Heart right ventricle (tissue), 16 donors: ENCODE measurements around the gene TMEM31. TPM values are rescaled to one million over a fixed set of nuclear protein-coding genes. Genes with fewer than 3 reads are reported as not detected.

Experiments used
- ATAC-seq, 8 donors: fragments of 200-7000 bp; cut with Tn5 transposase; one replicate each; pipeline ENCODE4 v1.9.1; 2020; ENCODE audit warnings: mild to moderate bottlenecking in 8 of 8, moderate library complexity in 8 of 8, moderate number of reproducible peaks in 1 of 8
- DNase-seq, 2 donors: peaks; one replicate each; pipeline ENCODE4 v3.0.0-alpha.2; 2020
- H3K27ac ChIP-seq, 10 donors: fragments of 200-600 bp; sonication (generic) in 2 of 10; one replicate each; pipeline versions ENCODE4 v1.5.0 to v1.8.0; 2020 to 2022; ENCODE audit warnings: mild to moderate bottlenecking in 3 of 10
- H3K27me3 ChIP-seq, 7 donors: fragments of 200-600 bp; one replicate each; pipeline ENCODE4 v1.8.0; 2021 to 2022; ENCODE audit warnings: mild to moderate bottlenecking in 2 of 7
- H3K36me3 ChIP-seq, 9 donors: fragments of 200-600 bp; sonication (generic) in 1 of 9; one replicate each; pipeline versions ENCODE4 v1.5.0 to v1.8.0; 2020 to 2022; ENCODE audit warnings: mild to moderate bottlenecking in 2 of 9
- H3K4me1 ChIP-seq, 9 donors: fragments of 200-600 bp; sonication (generic) in 1 of 9; one replicate each; pipeline versions ENCODE4 v1.5.0 to v1.8.0; 2020 to 2022; ENCODE audit warnings: mild to moderate bottlenecking in 4 of 9
- H3K4me3 ChIP-seq, 10 donors: fragments of 200-600 bp; sonication (generic) in 2 of 10; one replicate each; pipeline versions ENCODE4 v1.5.0 to v1.8.0; 2020 to 2022; ENCODE audit warnings: mild to moderate bottlenecking in 7 of 10, moderate library complexity in 2 of 10
- H3K9me3 ChIP-seq, 11 donors: fragments of 200-600 bp in 10 of 11; sonication (generic) in 2 of 11; one replicate each; pipeline versions ENCODE4 v1.5.0 to v1.8.0; 2013 to 2022; ENCODE audit warnings: mild to moderate bottlenecking in 2 of 11, control low read depth in 1 of 11, moderate library complexity in 1 of 11
- WGBS, 2 donors: extraction: QIAGEN DNeasy Blood & Tissue Kit; methylation state at CpG; one replicate each; pipeline ENCODE4 v1.1.7; 2013; ENCODE audit warnings: inconsistent platforms in 1 of 2; 5-methylcytosine and 5-hydroxymethylcytosine counted together
- intact Hi-C, 10 donors: fragments of 100-400 bp; cut with DNase I; formaldehyde crosslinking; loops; one replicate each; pipeline versions ENCODE4 v1.11.1 to v1.14.2; 2022
- polyA plus RNA-seq, 2 donors: library from polyadenylated mRNA; stranded (reverse); fragments of 200-250 nt; gene quantifications; one replicate each; pipeline ENCODE4 v1.2.3, GENCODE V29; 2013
- total RNA-seq, 10 donors: library from RNA; stranded (reverse); fragmentation: NEBNext Ultra II Directional in 3 of 10; extraction: Animal tissue kit (Norgen Biotek cat#: 25700) in 3 of 10; gene quantifications; one replicate each; pipeline versions ENCODE4 v1.2.1 to v1.2.4, GENCODE V29; 2021 to 2023
- TF ChIP-seq, protein P1 (sequence below), 9 donors: fragments of 200-600 bp; sonication (generic) in 2 of 9; IDR thresholded peaks; one replicate each; pipeline versions ENCODE4 v1.5.0 to v1.8.0; 2021 to 2022; ENCODE audit warnings: antibody characterized with exemption in 9 of 9, mild to moderate bottlenecking in 5 of 9, moderate library complexity in 1 of 9
- donor health status: Arrhythmogenic right ventricular cardiomyopathy.
- donor health status: ischemic (EF 13 %, LVEDD 7.1; RV severe dilation, severe dysfunction).
- donor health status: healthy with polysubstance abuse.
- donor health status: DM: no; HTN: yes; CAD: no.
- donor health status: DM: no; HTN: no; CAD: no.
- donor health status: ischemic (EF 25% LVEDD 6.9; RV normal size, moderate dysfunction).
- donor health status: ischemic (EF 25% LVEDD 5.7; RV mildly dilated, moderate dysfunction).
- donor health status: healthy.
- donor health status: DM: yes; HTN: yes; CAD: no.
- donor health status: Ischemic cardiomyopathy.
- donor health status: ischemic (EF 35%, LVEDD 5.7; RV mildly dilated, moderate dysfunction).
- donor health status: nonischemic (EF 11% LVEDD 7.7; RV severe dilation, severe dysfunction).
- donor health status: DM: yes; HTN: yes; CAD: no.
- donor health status: PGD.
- donor health status: ischemic (EF 29% LVEDD 5.4; RV normal size, mild dysfunction).
- donor health status: nonischemic (EF 23%, LVEDD 6.1; RV moderate dilation, normal function).

Gene TMEM31
- total and polyA plus RNA-seq, 12 donors, result 0.07 to 0.42 TPM; not detected in 10

- DNase-seq (no peak), ATAC-seq (peak in 5 of 8 donors; percentile 20 to 86 (median 76))
- H3K4me3 ChIP-seq, result no peak overlapping the region
- intact Hi-C loops, result no loop called here
- peaks cover 0 to 52% (median 0%) of the 10 kb centered on the region in 7 donors for H3K27me3 ChIP-seq
- TF ChIP-seq, protein P1, sequence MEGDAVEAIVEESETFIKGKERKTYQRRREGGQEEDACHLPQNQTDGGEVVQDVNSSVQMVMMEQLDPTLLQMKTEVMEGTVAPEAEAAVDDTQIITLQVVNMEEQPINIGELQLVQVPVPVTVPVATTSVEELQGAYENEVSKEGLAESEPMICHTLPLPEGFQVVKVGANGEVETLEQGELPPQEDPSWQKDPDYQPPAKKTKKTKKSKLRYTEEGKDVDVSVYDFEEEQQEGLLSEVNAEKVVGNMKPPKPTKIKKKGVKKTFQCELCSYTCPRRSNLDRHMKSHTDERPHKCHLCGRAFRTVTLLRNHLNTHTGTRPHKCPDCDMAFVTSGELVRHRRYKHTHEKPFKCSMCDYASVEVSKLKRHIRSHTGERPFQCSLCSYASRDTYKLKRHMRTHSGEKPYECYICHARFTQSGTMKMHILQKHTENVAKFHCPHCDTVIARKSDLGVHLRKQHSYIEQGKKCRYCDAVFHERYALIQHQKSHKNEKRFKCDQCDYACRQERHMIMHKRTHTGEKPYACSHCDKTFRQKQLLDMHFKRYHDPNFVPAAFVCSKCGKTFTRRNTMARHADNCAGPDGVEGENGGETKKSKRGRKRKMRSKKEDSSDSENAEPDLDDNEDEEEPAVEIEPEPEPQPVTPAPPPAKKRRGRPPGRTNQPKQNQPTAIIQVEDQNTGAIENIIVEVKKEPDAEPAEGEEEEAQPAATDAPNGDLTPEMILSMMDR (IDR thresholded peaks at IDR 0.05), result no peak
- no peaks in the 10 kb centered on the region for H3K9me3 ChIP-seq
- no peaks in the 10 kb centered on the region for H3K4me1 ChIP-seq
- 44 to 54% methylated on average over 3 of the region's 3 CpGs for WGBS, 2 donors
- H3K36me3 ChIP-seq, result no peaks in the 10 kb centered on the region
- H3K27ac ChIP-seq, result no peak overlapping the region
These were observed 11.8 kb downstream of the TMEM31 start for GRCh38 chrX:103722505-103722904.

GRCh38 chrX:103726477-103726876 is 15.8 kb downstream of the TMEM31 start:
- intact Hi-C loops, result no loop called here
- Histone ChIP-seq H3K27me3 (peaks cover 0 to 67% (median 0%) of the 10 kb centered on the region in 7 donors), H3K4me3 (no peak overlapping the region), H3K27ac (no peak overlapping the region), H3K9me3 (no peaks in the 10 kb centered on the region), H3K36me3 (no peaks in the 10 kb centered on the region), H3K4me1 (peaks cover 0 to 19% (median 10%) of the 10 kb centered on the region in 9 donors)
- TF ChIP-seq, protein P1 (IDR thresholded peaks at IDR 0.05), result no peak
- ATAC-seq (no peak), DNase-seq (no peak)
- 73 to 77% methylated on average over 4 to 5 of the region's 5 CpGs for WGBS, 2 donors

DNA sequence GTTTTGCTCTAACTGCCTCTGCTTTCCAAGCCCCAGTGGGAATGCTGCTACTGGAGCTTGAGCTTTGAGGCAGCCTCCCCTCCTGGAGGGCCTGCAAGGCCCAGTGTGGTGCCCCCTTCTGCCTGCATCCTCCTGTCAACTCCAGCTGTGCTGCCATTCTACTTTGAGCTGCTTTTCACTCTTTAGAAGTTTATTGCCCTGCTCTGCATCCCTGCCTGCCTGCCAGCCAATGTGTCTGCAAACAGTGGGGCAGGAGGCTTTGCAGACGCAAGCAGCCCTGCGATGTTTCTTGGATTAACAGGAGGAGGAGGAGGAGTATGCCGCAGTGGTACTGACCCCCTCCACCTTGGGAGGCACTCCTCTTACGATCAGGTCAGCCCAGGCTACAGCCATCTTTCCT is 16.4 kb downstream of the TMEM31 start:
- intact Hi-C loops, result loop anchor here in 1 of 10 donors (1.0 kb wide), 1 partner anchor 17 kb away; the partner anchor contains the start of gene TMEM31
- 82 to 83% methylated on average over 4 of the region's 4 CpGs for WGBS, 2 donors
- no peaks in the 10 kb centered on the region for H3K36me3 ChIP-seq
- H3K27ac ChIP-seq, result no peak overlapping the region
- TF ChIP-seq, protein P1 (IDR thresholded peaks at IDR 0.05), result no peak
- H3K4me1 ChIP-seq, result peaks cover 0 to 20% (median 10%) of the 10 kb centered on the region in 9 donors
- H3K9me3 ChIP-seq, result no peaks in the 10 kb centered on the region
- no peak for ATAC-seq
- DNase-seq, result no peak
- peaks cover 0 to 63% (median 0%) of the 10 kb centered on the region in 7 donors for H3K27me3 ChIP-seq
- H3K4me3 ChIP-seq, result no peak overlapping the region

- Histone ChIP-seq H3K4me1 (peaks cover 0 to 20% (median 10%) of the 10 kb centered on the region in 9 donors), H3K9me3 (no peaks in the 10 kb centered on the region), H3K36me3 (no peaks in the 10 kb centered on the region), H3K4me3 (no peak overlapping the region), H3K27ac (no peak overlapping the region), H3K27me3 (peaks cover 0 to 78% (median 0%) of the 10 kb centered on the region in 7 donors)
- TF ChIP-seq, protein P1 (IDR thresholded peaks at IDR 0.05), result no peak
- intact Hi-C loops, result no loop called here
- ATAC-seq, result no peak
- 72 to 76% methylated on average over 4 to 5 of the region's 5 CpGs for WGBS, 2 donors
- no peak for DNase-seq
These were observed 18.3 kb downstream of the TMEM31 start for GRCh38 chrX:103729015-103729414.
